ENCODE results near the gene PTPRK. TPM values are rescaled to one million over a fixed set of nuclear protein-coding genes. Genes with fewer than 3 reads are reported as not detected.

Gene PTPRK
- polyA plus RNA-seq, 3 donors = 0.01 TPM; not detected in 2

GRCh38 chr6:127939442-127940066 lies 580.8 kb downstream of the PTPRK start:
- H3K4me2 ChIP-seq (replicated peaks; ENCODE audit: extremely low read depth, low read length, poor library complexity, severe bottlenecking) = no peak overlapping the region
- no peak overlapping the region for H3K9ac ChIP-seq (ENCODE audit: insufficient read depth, low read length, poor library complexity, severe bottlenecking)
- H3K27ac ChIP-seq (ENCODE audit: low read depth in 1 of 2, low read length in 2 of 2) = no peak overlapping the region
- WGBS (ENCODE audit: insufficient coverage) = no CpG with 5 or more reads among the region's 3 CpGs
- Mint-ChIP-seq H3K4me1 (peaks cover 3% of the 10 kb centered on the region), H3K36me3 (no peaks in the 10 kb centered on the region), H3K27me3 (ENCODE audit: low read depth in 3 of 3) (no peaks in the 10 kb centered on the region), H3K27ac (no peak overlapping the region), H3K9me3 (peaks cover 0 to 5% (median 1%) of the 10 kb centered on the region in 7 donors), H3K4me3 (no peak overlapping the region)
- intact Hi-C loops (cut with micrococcal nuclease) = no loop called here
- H3K4me1 ChIP-seq (ENCODE audit: control insufficient read depth in 1 of 2, insufficient read depth in 2 of 2, low read length in 2 of 2) = no peaks in the 10 kb centered on the region
- no peaks in the 10 kb centered on the region for H3K79me2 ChIP-seq (ENCODE audit: insufficient read depth, low read length)
- H3K36me3 ChIP-seq (replicated peaks in 1 of 2; ENCODE audit: control insufficient read depth in 1 of 2, insufficient read depth in 2 of 2, low read length in 2 of 2) = no peaks in the 10 kb centered on the region
- no peak overlapping the region for H3K4me3 ChIP-seq (replicated peaks in 1 of 3; ENCODE audit: low read depth in 2 of 3, low read length in 3 of 3)
- H3K9me3 ChIP-seq (replicated peaks in 1 of 2; ENCODE audit: control insufficient read depth in 1 of 2, insufficient read depth in 1 of 2, low read length in 2 of 2) = no peaks in the 10 kb centered on the region
- H3K27me3 ChIP-seq (ENCODE audit: control insufficient read depth in 2 of 2, insufficient read depth in 2 of 2, low read length in 2 of 2) = no peaks in the 10 kb centered on the region
- no peak for DNase-seq
- TF ChIP-seq CTCF (IDR thresholded peaks at IDR 0.05) = no peak
- no peaks in the 10 kb centered on the region for H4K20me1 ChIP-seq (ENCODE audit: insufficient read depth, low read length)
- H2AFZ ChIP-seq (ENCODE audit: insufficient read depth, low read depth, low read length, poor library complexity, severe bottlenecking) = no peak overlapping the region

- Histone ChIP-seq H3K9ac (ENCODE audit: insufficient read depth, low read length, poor library complexity, severe bottlenecking) (no peak overlapping the region), H3K4me3 (replicated peaks in 1 of 3; ENCODE audit: low read depth in 2 of 3, low read length in 3 of 3) (no peak overlapping the region), H3K36me3 (replicated peaks in 1 of 2; ENCODE audit: control insufficient read depth in 1 of 2, insufficient read depth in 2 of 2, low read length in 2 of 2) (no peaks in the 10 kb centered on the region), H3K79me2 (ENCODE audit: insufficient read depth, low read length) (no peaks in the 10 kb centered on the region), H2AFZ (ENCODE audit: insufficient read depth, low read depth, low read length, poor library complexity, severe bottlenecking) (no peak overlapping the region), H3K27ac (ENCODE audit: low read depth in 1 of 2, low read length in 2 of 2) (no peak overlapping the region), H3K4me2 (replicated peaks; ENCODE audit: extremely low read depth, low read length, poor library complexity, severe bottlenecking) (no peak overlapping the region), H3K27me3 (ENCODE audit: control insufficient read depth in 2 of 2, insufficient read depth in 2 of 2, low read length in 2 of 2) (no peaks in the 10 kb centered on the region), H4K20me1 (ENCODE audit: insufficient read depth, low read length) (no peaks in the 10 kb centered on the region), H3K9me3 (replicated peaks in 1 of 2; ENCODE audit: control insufficient read depth in 1 of 2, insufficient read depth in 1 of 2, low read length in 2 of 2) (no peaks in the 10 kb centered on the region), H3K4me1 (ENCODE audit: control insufficient read depth in 1 of 2, insufficient read depth in 2 of 2, low read length in 2 of 2) (no peaks in the 10 kb centered on the region)
- H3K27ac Mint-ChIP-seq = no peak overlapping the region
- DNase-seq = no peak
- H3K4me3 Mint-ChIP-seq = no peak overlapping the region
- no peaks in the 10 kb centered on the region for H3K36me3 Mint-ChIP-seq
- H3K4me1 Mint-ChIP-seq = peaks cover 3% of the 10 kb centered on the region
- H3K27me3 Mint-ChIP-seq (ENCODE audit: low read depth in 3 of 3) = no peaks in the 10 kb centered on the region
- intact Hi-C loops (cut with micrococcal nuclease) = no loop called here
- TF ChIP-seq CTCF (IDR thresholded peaks at IDR 0.05) = no peak
- peaks cover 0 to 5% (median 2%) of the 10 kb centered on the region in 7 donors for H3K9me3 Mint-ChIP-seq
Measured at GRCh38 chr6:127938701-127939100, 581.7 kb downstream of the PTPRK start.

All from CD14-positive monocyte (primary cell).